Left ventricle myocardium inferior (tissue), 1 donor: ENCODE data around the gene NPNT. TPM values are rescaled to one million over a fixed set of nuclear protein-coding genes. Genes with fewer than 3 reads are reported as not detected.
"Not testable (repeated sequence)": the region's sequence is repeated elsewhere in the genome, so short reads cannot be mapped to it uniquely, and the experiment has no call there.

Experiments
- DNase-seq: peaks from one replicate; pipeline ENCODE4 v3.0.0-alpha.2; 2020
- H3K27ac ChIP-seq: fragments of 200-600 bp; replicated peaks from 2 replicates; pipeline ENCODE4 v1.8.0; 2021
- H3K27me3 ChIP-seq: fragments of 200-600 bp; 2 replicates; pipeline ENCODE4 v1.8.0; 2021; ENCODE audit warnings: low read depth
- H3K36me3 ChIP-seq: fragments of 200-600 bp; 2 replicates; pipeline ENCODE4 v1.8.0; 2021
- H3K4me1 ChIP-seq: fragments of 200-600 bp; 2 replicates; pipeline ENCODE4 v1.8.0; 2021
- H3K4me3 ChIP-seq: fragments of 200-600 bp; 2 replicates; pipeline ENCODE4 v1.8.0; 2021; ENCODE audit warnings: mild to moderate bottlenecking, moderate library complexity
- H3K9me3 ChIP-seq: fragments of 200-600 bp; replicated peaks from 2 replicates; pipeline ENCODE4 v1.8.0; 2021
- intact Hi-C: fragments of 100-400 bp; cut with micrococcal nuclease; formaldehyde crosslinking; loops from one replicate; pipeline ENCODE4 v1.11.0; 2022
- long read RNA-seq: library from polyadenylated mRNA; unstranded; transcript quantifications from one replicate; pipeline ENCODE4 v2.0.0, GENCODE V29; 2021
- total RNA-seq: library from RNA; stranded (reverse); fragmentation: NEBNext Ultra II Directional; extraction: Animal tissue kit (Norgen Biotek cat#: 25700); gene quantifications from one replicate; pipeline ENCODE4 v1.2.1, GENCODE V29; 2021
- TF ChIP-seq, protein P1 (sequence below): fragments of 200-600 bp; IDR thresholded peaks from 2 replicates; pipeline ENCODE4 v1.8.0; 2021; ENCODE audit warnings: antibody characterized with exemption, mild to moderate bottlenecking, borderline replicate concordance
- donor health status: DM: no; HTN: yes; CAD: no; lungs with severe emphysema.

NPNT gene, protein sequence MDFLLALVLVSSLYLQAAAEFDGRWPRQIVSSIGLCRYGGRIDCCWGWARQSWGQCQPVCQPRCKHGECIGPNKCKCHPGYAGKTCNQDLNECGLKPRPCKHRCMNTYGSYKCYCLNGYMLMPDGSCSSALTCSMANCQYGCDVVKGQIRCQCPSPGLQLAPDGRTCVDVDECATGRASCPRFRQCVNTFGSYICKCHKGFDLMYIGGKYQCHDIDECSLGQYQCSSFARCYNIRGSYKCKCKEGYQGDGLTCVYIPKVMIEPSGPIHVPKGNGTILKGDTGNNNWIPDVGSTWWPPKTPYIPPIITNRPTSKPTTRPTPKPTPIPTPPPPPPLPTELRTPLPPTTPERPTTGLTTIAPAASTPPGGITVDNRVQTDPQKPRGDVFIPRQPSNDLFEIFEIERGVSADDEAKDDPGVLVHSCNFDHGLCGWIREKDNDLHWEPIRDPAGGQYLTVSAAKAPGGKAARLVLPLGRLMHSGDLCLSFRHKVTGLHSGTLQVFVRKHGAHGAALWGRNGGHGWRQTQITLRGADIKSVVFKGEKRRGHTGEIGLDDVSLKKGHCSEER
- 2.9 TPM for total RNA-seq
- long read RNA-seq, full-length matches to known transcripts: 2 of 6 reads
- long read RNA-seq, partial matches to known transcripts: 1 of 6 reads
- long read RNA-seq, other reads (novel, unspliced or antisense): 3 of 6 reads

DNA sequence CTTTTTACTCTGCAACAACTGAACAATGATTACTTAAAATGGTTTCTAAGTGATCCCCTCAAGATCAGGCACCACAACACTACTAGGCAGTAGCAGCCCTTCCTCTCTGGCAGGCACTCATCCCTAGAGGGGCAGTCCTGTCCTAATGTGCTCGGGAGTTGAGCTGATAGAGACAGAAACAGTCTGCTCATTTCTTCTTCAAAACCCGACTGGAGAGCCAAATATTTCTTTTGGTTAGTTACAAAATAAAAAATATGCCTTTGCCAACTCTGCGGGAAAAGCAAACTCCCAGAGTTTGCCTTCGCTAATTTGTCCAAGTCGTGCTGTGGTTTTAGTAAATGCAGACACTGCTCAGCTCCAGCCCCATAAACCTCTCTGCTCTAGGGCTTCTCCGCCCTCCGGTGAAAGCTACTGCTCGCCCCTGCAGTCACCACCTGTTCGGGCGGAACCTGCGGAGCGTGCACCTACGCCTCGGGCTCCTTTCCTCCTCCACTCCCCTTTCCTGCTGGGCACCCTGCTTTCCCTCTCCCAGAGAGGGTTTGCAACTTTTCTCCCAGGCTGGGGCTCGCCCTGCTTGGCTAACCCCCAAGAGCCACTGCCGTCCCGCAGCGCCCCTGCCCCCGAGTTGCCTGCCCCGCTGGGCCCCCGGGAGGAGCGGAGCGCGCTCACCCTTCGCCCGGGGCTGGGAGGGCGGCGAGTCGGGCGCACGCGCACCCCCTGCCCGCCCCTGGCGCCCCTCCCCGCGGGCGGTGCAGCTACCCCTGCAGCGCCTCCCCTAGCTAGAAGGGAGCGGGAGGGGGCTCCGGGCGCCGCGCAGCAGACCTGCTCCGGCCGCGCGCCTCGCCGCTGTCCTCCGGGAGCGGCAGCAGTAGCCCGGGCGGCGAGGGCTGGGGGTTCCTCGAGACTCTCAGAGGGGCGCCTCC lies at the start of gene NPNT:
TSS of gene NPNT (plus strand) at position 812 of the 923 bp plus-strand sequence. CDS start 182 bp downstream, outside the sequence.
- Histone ChIP-seq H3K27ac (no peak within 1 kb of the TSS), H3K27me3 (peaks cover 43% of the 10 kb centered on the region)

DNA sequence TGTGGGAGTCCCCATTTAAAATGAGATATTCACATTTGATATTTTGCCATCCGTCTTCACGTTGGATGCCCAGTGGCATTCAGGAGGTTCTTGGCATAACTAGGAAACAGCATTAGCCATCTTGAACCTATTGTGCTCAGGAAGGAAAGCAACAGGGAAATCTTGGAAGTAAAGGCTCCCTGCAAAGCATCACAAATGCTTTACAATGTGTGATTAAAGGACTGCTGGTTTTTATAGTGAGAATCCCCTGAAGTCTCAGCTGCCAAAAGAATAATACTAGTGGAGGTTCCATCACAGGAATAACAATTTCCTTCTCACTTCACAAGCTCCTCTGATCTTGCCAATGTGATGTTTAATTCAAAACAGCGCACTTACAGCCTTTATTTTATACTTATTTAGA lies 49.7 kb upstream of the NPNT start:
- DNase-seq: no peak
- peaks cover 3% of the 10 kb centered on the region for H3K36me3 ChIP-seq
- H3K27me3 ChIP-seq: no peaks in the 10 kb centered on the region
- H3K4me1 ChIP-seq: no peaks in the 10 kb centered on the region
- H3K27ac ChIP-seq: no peak overlapping the region
- TF ChIP-seq, protein P1, sequence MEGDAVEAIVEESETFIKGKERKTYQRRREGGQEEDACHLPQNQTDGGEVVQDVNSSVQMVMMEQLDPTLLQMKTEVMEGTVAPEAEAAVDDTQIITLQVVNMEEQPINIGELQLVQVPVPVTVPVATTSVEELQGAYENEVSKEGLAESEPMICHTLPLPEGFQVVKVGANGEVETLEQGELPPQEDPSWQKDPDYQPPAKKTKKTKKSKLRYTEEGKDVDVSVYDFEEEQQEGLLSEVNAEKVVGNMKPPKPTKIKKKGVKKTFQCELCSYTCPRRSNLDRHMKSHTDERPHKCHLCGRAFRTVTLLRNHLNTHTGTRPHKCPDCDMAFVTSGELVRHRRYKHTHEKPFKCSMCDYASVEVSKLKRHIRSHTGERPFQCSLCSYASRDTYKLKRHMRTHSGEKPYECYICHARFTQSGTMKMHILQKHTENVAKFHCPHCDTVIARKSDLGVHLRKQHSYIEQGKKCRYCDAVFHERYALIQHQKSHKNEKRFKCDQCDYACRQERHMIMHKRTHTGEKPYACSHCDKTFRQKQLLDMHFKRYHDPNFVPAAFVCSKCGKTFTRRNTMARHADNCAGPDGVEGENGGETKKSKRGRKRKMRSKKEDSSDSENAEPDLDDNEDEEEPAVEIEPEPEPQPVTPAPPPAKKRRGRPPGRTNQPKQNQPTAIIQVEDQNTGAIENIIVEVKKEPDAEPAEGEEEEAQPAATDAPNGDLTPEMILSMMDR: no peak
- intact Hi-C loops: no loop called here
- no peak overlapping the region for H3K4me3 ChIP-seq
- no peaks in the 10 kb centered on the region for H3K9me3 ChIP-seq

More for the DNA sequence above, at the start of gene NPNT:
- H3K4me1 ChIP-seq: peaks cover 21% of the 10 kb centered on the region
- TF ChIP-seq, protein P1: no peak
- H3K4me3 ChIP-seq: peak within 1 kb of the TSS; percentile 71
- H3K36me3 ChIP-seq: no peaks in the 10 kb centered on the region
- intact Hi-C loops: no loop called here
- H3K9me3 ChIP-seq: no peaks in the 10 kb centered on the region
- no peak for DNase-seq

DNA sequence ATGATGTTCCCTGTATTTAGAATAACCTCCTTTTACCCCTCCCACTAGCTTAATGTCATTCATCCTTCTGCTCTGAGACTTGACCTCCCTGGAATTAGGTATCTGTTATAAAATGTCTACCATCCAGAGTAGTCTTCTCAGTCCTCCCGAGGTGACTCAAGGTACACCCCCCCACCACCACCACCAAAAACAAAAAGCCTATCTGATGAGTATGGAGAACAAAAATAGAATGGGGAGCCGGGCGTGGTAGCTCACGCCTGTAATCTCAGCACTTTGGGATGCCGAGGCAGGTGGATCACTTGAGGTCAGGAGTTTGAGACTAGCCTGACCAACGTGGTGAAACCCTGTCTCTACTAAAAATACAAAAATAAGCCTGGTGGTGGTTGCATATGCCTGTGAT lies 46.9 kb upstream of the NPNT start:
- DNase-seq, H3K4me3 ChIP-seq, H3K27ac ChIP-seq, H3K36me3 ChIP-seq, H3K4me1 ChIP-seq, intact Hi-C loops, H3K27me3 ChIP-seq: not testable (repeated sequence)
- peaks cover 12% of the 10 kb centered on the region for H3K9me3 ChIP-seq

DNA sequence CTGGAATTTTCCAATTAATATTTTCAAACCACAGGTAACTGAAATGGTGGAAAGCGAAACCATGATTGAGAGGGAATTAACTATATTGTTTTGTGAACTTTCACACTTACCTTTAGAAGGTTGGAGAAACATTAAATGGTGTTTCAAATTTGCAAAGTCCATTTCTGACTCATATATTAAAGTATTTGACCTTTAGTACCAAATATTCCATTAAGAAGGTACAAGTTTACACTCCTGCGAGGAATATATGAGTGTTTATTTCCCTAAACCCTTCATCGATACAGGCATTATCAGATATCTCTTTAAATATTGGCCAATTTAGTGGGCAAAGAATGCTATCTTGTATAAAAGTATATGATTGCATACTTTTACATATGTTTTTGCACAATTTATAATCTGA lies 44.1 kb upstream of the NPNT start:
- H3K36me3 ChIP-seq: peaks cover 4% of the 10 kb centered on the region
- TF ChIP-seq, protein P1: no peak
- intact Hi-C loops: no loop called here
- H3K4me1 ChIP-seq: no peaks in the 10 kb centered on the region
- no peak for DNase-seq
- H3K27me3 ChIP-seq: no peaks in the 10 kb centered on the region
- peaks cover 26% of the 10 kb centered on the region for H3K9me3 ChIP-seq
- no peak overlapping the region for H3K27ac ChIP-seq
- H3K4me3 ChIP-seq: no peak overlapping the region

DNA sequence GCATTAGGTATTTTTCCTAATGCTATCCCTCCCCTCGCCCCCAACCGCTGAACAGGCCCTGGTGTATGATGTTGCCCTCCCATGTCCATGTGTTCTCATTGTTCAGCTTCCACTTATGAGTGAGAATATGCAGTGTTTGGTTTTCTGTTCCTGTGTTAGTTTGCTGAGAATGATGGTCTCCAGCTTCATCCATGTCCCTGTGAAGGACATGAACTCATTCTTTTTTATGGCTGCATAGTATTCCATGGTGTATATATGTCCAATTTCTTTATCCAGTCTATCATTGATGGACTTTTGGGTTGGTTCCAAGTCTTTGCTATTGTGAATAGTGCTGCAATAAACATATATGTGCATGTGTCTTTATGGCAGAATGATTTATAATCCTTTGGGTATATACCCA lies 43.0 kb upstream of the NPNT start:
- H3K9me3 ChIP-seq: peaks cover 32% of the 10 kb centered on the region
- intact Hi-C loops: not testable (repeated sequence)

DNA sequence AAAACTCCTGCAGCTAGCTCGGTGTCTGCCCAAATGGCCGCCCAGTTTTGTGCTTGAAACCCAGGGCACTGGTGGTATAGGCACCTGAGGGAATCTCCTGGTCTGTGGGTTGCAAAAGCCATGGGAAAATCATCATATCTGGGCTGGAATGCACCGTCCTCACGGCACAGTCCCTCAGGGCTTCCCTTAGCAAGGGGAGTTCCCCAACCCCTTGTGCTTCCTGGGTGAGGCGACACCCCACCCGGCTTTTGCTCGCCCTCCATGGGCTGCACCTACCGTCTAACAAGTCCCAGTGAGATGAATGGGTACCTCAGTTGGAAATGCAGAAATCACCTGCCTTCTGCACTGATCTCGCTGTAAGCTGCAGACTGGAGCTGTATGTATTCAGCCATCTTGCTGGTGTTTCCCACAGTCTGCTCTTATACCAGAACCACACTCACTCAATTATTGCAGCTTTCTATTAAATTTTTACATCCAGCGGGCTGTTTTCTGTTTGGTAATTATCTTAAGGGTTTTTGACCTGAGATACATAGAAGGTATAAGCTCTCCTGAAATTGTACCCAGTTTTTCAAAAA lies 36.7 kb upstream of the NPNT start:
- Histone ChIP-seq H3K36me3 (peaks cover 6% of the 10 kb centered on the region), H3K27ac (no peak overlapping the region), H3K4me3 (no peak overlapping the region), H3K9me3 (peaks cover 42% of the 10 kb centered on the region), H3K27me3 (no peaks in the 10 kb centered on the region), H3K4me1 (no peaks in the 10 kb centered on the region)
- intact Hi-C loops: no loop called here
- TF ChIP-seq, protein P1: no peak
- DNase-seq: no peak

More for the DNA sequence above, 43.0 kb upstream of the NPNT start:
- H3K4me3 ChIP-seq, H3K4me1 ChIP-seq, H3K27me3 ChIP-seq, DNase-seq, H3K27ac ChIP-seq, H3K36me3 ChIP-seq: not testable (repeated sequence)
